Stimulated activated CD4-positive, alpha-beta T cell treated with anti-CD3 and anti-CD28 coated beads, Interleukin-15, amount 100 ng/mL, for 48 hours (primary cell): ENCODE results near the gene AGA.

Experiments
- DNase-seq, 2 donors: peaks; one replicate each; pipeline ENCODE4 v3.0.0-alpha.2; 2020; ENCODE audit warnings: low read depth in 2 of 2

AGA gene

GRCh38 chr4:177447417-177448004, 5.3 kb upstream of the AGA start:
- no peak for DNase-seq

- DNase-seq, result no peak
Measured at GRCh38 chr4:177446586-177446985, 4.3 kb upstream of the AGA start.

- DNase-seq, result no peak
Measured at GRCh38 chr4:177444911-177445736, 2.9 kb upstream of the AGA start.

- peak in 1 of 2 donors; percentile 2 for DNase-seq
Measured at GRCh38 chr4:177441061-177441802, 1.0 kb downstream of the AGA start.

- DNase-seq, result no peak
Measured at GRCh38 chr4:177436456-177436855, 5.8 kb downstream of the AGA start.

- no peak for DNase-seq
Measured at GRCh38 chr4:177434667-177435066, 7.6 kb downstream of the AGA start.

GRCh38 chr4:177427192-177427591, 15.0 kb downstream of the AGA start:
- no peak for DNase-seq

- DNase-seq, result no peak
Measured at GRCh38 chr4:177419434-177419833, 22.8 kb downstream of the AGA start.

GRCh38 chr4:177413656-177414055, 28.6 kb downstream of the AGA start:
- DNase-seq, result no peak

GRCh38 chr4:177413076-177413475, 29.2 kb downstream of the AGA start:
- DNase-seq, result no peak

- no peak for DNase-seq
Measured at GRCh38 chr4:177411996-177412395, 30.2 kb downstream of the AGA start.

- no peak for DNase-seq
Measured at GRCh38 chr4:177410566-177410965, 31.7 kb downstream of the AGA start.

GRCh38 chr4:177408023-177408422, 34.2 kb downstream of the AGA start:
- no peak for DNase-seq

- no peak for DNase-seq
Measured at GRCh38 chr4:177405508-177405907, 36.7 kb downstream of the AGA start.

GRCh38 chr4:177404986-177405385, 37.3 kb downstream of the AGA start:
- DNase-seq, result no peak

- DNase-seq, result no peak
Measured at GRCh38 chr4:177404342-177404741, 37.9 kb downstream of the AGA start.

GRCh38 chr4:177403746-177404145, 38.5 kb downstream of the AGA start:
- no peak for DNase-seq

- DNase-seq, result no peak
Measured at GRCh38 chr4:177401658-177402273, 40.5 kb downstream of the AGA start.

- DNase-seq, result no peak
Measured at GRCh38 chr4:177400030-177400429, 42.2 kb downstream of the AGA start.

GRCh38 chr4:177396352-177396751, 45.9 kb downstream of the AGA start:
- DNase-seq, result no peak

- peak in 1 of 2 donors; percentile 7 for DNase-seq
Measured at GRCh38 chr4:177393236-177393635, 49.0 kb downstream of the AGA start.

- no peak for DNase-seq
Measured at GRCh38 chr4:177391953-177392352, 50.3 kb downstream of the AGA start.
